Keratinocyte (primary cell): ENCODE results near the gene CCDC149. TPM values are rescaled to one million over a fixed set of nuclear protein-coding genes. Genes with fewer than 3 reads are reported as not detected.

Experiments used
- DNase-seq: peaks from one replicate; pipeline ENCODE4 v3.0.0-alpha.2; 2011; ENCODE audit warnings: low read depth, missing footprints, low spot score
- FAIRE-seq: peaks from 2 replicates; lab custom pipeline; 2011; peaks lifted over from hg19 to GRCh38; lab: Jason Lieb, UNC
- H2AFZ ChIP-seq: 2 replicates; pipeline ENCODE4 v1.6.0; 2012; ENCODE audit warnings: low read length, control low read depth, inconsistent platforms; ENCODE audit not compliant: control insufficient read depth
- H3K27ac ChIP-seq: 2 replicates; pipeline ENCODE4 v1.5.1; 2011; ENCODE audit warnings: low read length; ENCODE audit not compliant: control insufficient read depth, insufficient read depth
- H3K27me3 ChIP-seq: 3 replicates; pipeline ENCODE4 v1.6.0; 2011; ENCODE audit warnings: low read length; ENCODE audit not compliant: control insufficient read depth, insufficient read depth; ENCODE audit errors: extremely low read depth
- H3K36me3 ChIP-seq, 2 experiments: 2 replicates in 1 of 2; 3 replicates in 1 of 2; pipeline ENCODE4 v1.5.1; 2011; ENCODE audit warnings: low read length in 2 of 2, mild to moderate bottlenecking in 1 of 2; ENCODE audit not compliant: control insufficient read depth in 2 of 2, insufficient read depth in 2 of 2; ENCODE audit errors: extremely low read depth in 1 of 2
- H3K4me1 ChIP-seq: 3 replicates; pipeline ENCODE4 v1.5.1; 2011; ENCODE audit warnings: low read length; ENCODE audit not compliant: control insufficient read depth, insufficient read depth; ENCODE audit errors: extremely low read depth
- H3K4me2 ChIP-seq: 3 replicates; pipeline ENCODE4 v1.6.0; 2011; ENCODE audit warnings: low read depth, low read length; ENCODE audit not compliant: control insufficient read depth, insufficient read depth; ENCODE audit errors: extremely low read depth
- H3K4me3 ChIP-seq, 3 experiments: fragments of 200-600 bp in 1 of 3; sonication (generic) in 1 of 3; 2 replicates in 2 of 3; 3 replicates in 1 of 3; pipeline ENCODE4 v1.5.1; 2011 to 2016; ENCODE audit warnings: low read length in 3 of 3, mild to moderate bottlenecking in 3 of 3, control low read depth in 2 of 3, inconsistent platforms in 1 of 3, low read depth in 1 of 3, mixed read lengths in 1 of 3, mixed run types in 1 of 3, moderate library complexity in 1 of 3; ENCODE audit not compliant: control insufficient read depth in 2 of 3, insufficient read depth in 2 of 3; ENCODE audit errors: extremely low read depth in 1 of 3
- H3K79me2 ChIP-seq: 2 replicates; pipeline ENCODE4 v1.6.0; 2012; ENCODE audit warnings: low read length; ENCODE audit not compliant: control insufficient read depth, insufficient read depth
- H3K9ac ChIP-seq: 3 replicates; pipeline ENCODE4 v1.6.0; 2011; ENCODE audit warnings: low read length; ENCODE audit not compliant: control insufficient read depth, insufficient read depth; ENCODE audit errors: extremely low read depth
- H3K9me1 ChIP-seq: 3 replicates; pipeline ENCODE4 v1.6.0; 2011; ENCODE audit warnings: low read length; ENCODE audit not compliant: control insufficient read depth, insufficient read depth; ENCODE audit errors: extremely low read depth
- H3K9me3 ChIP-seq: 2 replicates; pipeline ENCODE4 v1.5.1; 2012; ENCODE audit warnings: low read depth, low read length; ENCODE audit not compliant: control insufficient read depth
- H4K20me1 ChIP-seq: 3 replicates; pipeline ENCODE4 v1.6.0; 2011; ENCODE audit warnings: low read length; ENCODE audit not compliant: control insufficient read depth, insufficient read depth; ENCODE audit errors: extremely low read depth
- CTCF ChIP-seq, 3 experiments: IDR thresholded peaks in 1 of 3; conservative IDR thresholded peaks in 1 of 3; optimal IDR thresholded peaks in 1 of 3; 2 replicates in 2 of 3; 3 replicates in 1 of 3; pipeline versions ENCODE3 to v1.5.1; 2011; ENCODE audit warnings: low read length in 3 of 3, mild to moderate bottlenecking in 3 of 3, moderate library complexity in 2 of 3, control low read depth in 1 of 3, inconsistent platforms in 1 of 3; ENCODE audit not compliant: insufficient read depth in 2 of 3; ENCODE audit errors: extremely low read depth in 1 of 3
- EZH2 ChIP-seq: IDR thresholded peaks from one replicate; pipeline ENCODE4 v1.6.1; 2012; ENCODE audit warnings: inconsistent platforms, mild to moderate bottlenecking, low read length, moderate library complexity
- dilution Hi-C: fragments of 300-500 bp; cut with MboI; formaldehyde crosslinking; loops from one replicate; pipeline ENCODE4 v1.7.0; 2020; ENCODE audit warnings: low sequenced_read_pairs; ENCODE audit not compliant: extremely low pct_ligation_motif_present
- polyA plus RNA-seq, 5 experiments: library from polyadenylated mRNA; depleted of rRNA in 3 of 5; stranded (reverse) in 3 of 5; stranded (forward) in 1 of 5; unstranded in 1 of 5; fragments of >200 nt; gene quantifications; 1 replicate in 1 of 5; 2 replicates in 3 of 5; 3 replicates in 1 of 5; pipeline versions ENCODE4 v1.2.1 to v1.2.3, GENCODE V29; 2011 to 2012; ENCODE audit warnings: missing spikeins in 2 of 5, low read depth in 1 of 5, low replicate concordance in 1 of 5

CCDC149 gene
- polyA plus RNA-seq, 1 donor (not counting 4 experiments of a cell fraction or from before 2014, with no cell fraction given) = 2.1 TPM

GRCh38 chr4:24837781-24838180 is 75.1 kb downstream of the CCDC149 start:
- dilution Hi-C loops = no loop called here
- H3K27ac ChIP-seq = no peak overlapping the region
- H3K9me1 ChIP-seq = no peaks in the 10 kb centered on the region
- no peak overlapping the region for H2AFZ ChIP-seq
- H3K4me1 ChIP-seq = no peaks in the 10 kb centered on the region
- H4K20me1 ChIP-seq = no peaks in the 10 kb centered on the region
- no peaks in the 10 kb centered on the region for H3K27me3 ChIP-seq
- TF ChIP-seq CTCF (optimal IDR thresholded peaks at IDR 0.05 in 1 of 3, IDR thresholded peaks at IDR 0.05 in 1 of 3, conservative IDR thresholded peaks at IDR 0.05 in 1 of 3; ENCODE audit: extremely low read depth in 1 of 3, insufficient read depth in 2 of 3, low read length in 3 of 3) (no peak), EZH2 (no peak)
- no peaks in the 10 kb centered on the region for H3K36me3 ChIP-seq
- H3K4me3 ChIP-seq = no peak overlapping the region
- H3K9me3 ChIP-seq = no peaks in the 10 kb centered on the region
- H3K4me2 ChIP-seq = no peak overlapping the region
- DNase-seq (no peak), FAIRE-seq (no peak)
- no peaks in the 10 kb centered on the region for H3K79me2 ChIP-seq
- no peak overlapping the region for H3K9ac ChIP-seq

GRCh38 chr4:24837336-24837735 is 75.5 kb downstream of the CCDC149 start:
- no peaks in the 10 kb centered on the region for H3K79me2 ChIP-seq
- no peak overlapping the region for H3K4me2 ChIP-seq
- no peak for DNase-seq
- no peak overlapping the region for H3K27ac ChIP-seq
- no peak overlapping the region for H3K9ac ChIP-seq
- H3K9me3 ChIP-seq = no peaks in the 10 kb centered on the region
- no peaks in the 10 kb centered on the region for H3K27me3 ChIP-seq
- TF ChIP-seq CTCF (optimal IDR thresholded peaks at IDR 0.05 in 1 of 3, IDR thresholded peaks at IDR 0.05 in 1 of 3, conservative IDR thresholded peaks at IDR 0.05 in 1 of 3; ENCODE audit: extremely low read depth in 1 of 3, insufficient read depth in 2 of 3, low read length in 3 of 3) (no peak), EZH2 (no peak)
- dilution Hi-C loops = no loop called here
- no peak for FAIRE-seq
- H2AFZ ChIP-seq = no peak overlapping the region
- H3K36me3 ChIP-seq = no peaks in the 10 kb centered on the region
- H3K4me1 ChIP-seq = no peaks in the 10 kb centered on the region
- no peaks in the 10 kb centered on the region for H3K9me1 ChIP-seq
- no peaks in the 10 kb centered on the region for H4K20me1 ChIP-seq
- H3K4me3 ChIP-seq = no peak overlapping the region
